Prostate gland (tissue), 2 donors: ENCODE results near the gene MAGI2.

Source experiments
- CTCF ChIP-seq, 4 experiments: fragments of 200-600 bp in 2 of 4; fragments of 450-650 bp in 2 of 4; sonication (generic) in 2 of 4; IDR thresholded peaks; 1 replicate in 3 of 4; 2 replicates in 1 of 4; pipeline ENCODE4 v1.5.1; 2016 to 2019; ENCODE audit warnings: antibody characterized with exemption in 4 of 4, mild to moderate bottlenecking in 2 of 4, moderate library complexity in 2 of 4
- POLR2A ChIP-seq: fragments of 450-650 bp; IDR thresholded peaks from one replicate; pipeline ENCODE4 v1.6.1; 2016; ENCODE audit warnings: antibody characterized with exemption, mild to moderate bottlenecking

- TF ChIP-seq POLR2A: no peak
- no peak for TF ChIP-seq CTCF (IDR thresholded peaks at IDR 0.05)
Observed at GRCh38 chr7:78407031-78407430, 1046.4 kb downstream of the MAGI2 start.
